Liver (tissue), 9 donors: ENCODE measurements around the gene OR10H3. TPM values are rescaled to one million over a fixed set of nuclear protein-coding genes. Genes with fewer than 3 reads are reported as not detected.
A peak's percentile ranks its signal among the peaks of the same experiment; 100 is the strongest.

ENCODE experiments used
- DNase-seq: peaks from one replicate; pipeline ENCODE4 v3.0.0-alpha.2; 2017; ENCODE audit warnings: low spot score
- H3K27ac ChIP-seq, 2 donors: one replicate each; pipeline ENCODE4 v1.7.0; 2013; ENCODE audit warnings: inconsistent platforms in 2 of 2, low read length in 2 of 2, control low read depth in 1 of 2, low read depth in 1 of 2, mild to moderate bottlenecking in 1 of 2
- H3K27me3 ChIP-seq, 4 donors: one replicate each; pipeline versions ENCODE4 v1.6.1 to v1.7.0; 2013; ENCODE audit warnings: low read length in 3 of 4, inconsistent platforms in 1 of 4, mild to moderate bottlenecking in 1 of 4, moderate library complexity in 1 of 4; ENCODE audit not compliant: control insufficient read depth in 4 of 4, insufficient read depth in 4 of 4
- H3K36me3 ChIP-seq, 4 donors: one replicate each; pipeline versions ENCODE4 v1.6.1 to v1.7.0; 2013; ENCODE audit warnings: low read length in 3 of 4, mild to moderate bottlenecking in 3 of 4, low read depth in 1 of 4, moderate library complexity in 1 of 4; ENCODE audit not compliant: control insufficient read depth in 4 of 4, insufficient read depth in 3 of 4
- H3K4me1 ChIP-seq, 4 donors: one replicate each; pipeline versions ENCODE4 v1.6.1 to v1.7.0; 2013; ENCODE audit warnings: low read length in 3 of 4, mild to moderate bottlenecking in 3 of 4, moderate library complexity in 1 of 4; ENCODE audit not compliant: control insufficient read depth in 4 of 4, insufficient read depth in 4 of 4
- H3K4me3 ChIP-seq, 3 donors: one replicate each; pipeline versions ENCODE4 v1.6.1 to v1.7.0; 2013; ENCODE audit warnings: low read length in 3 of 3, control low read depth in 1 of 3, low read depth in 1 of 3, mild to moderate bottlenecking in 1 of 3
- H3K9ac ChIP-seq, 2 donors: one replicate each; pipeline ENCODE4 v1.7.0; 2013; ENCODE audit warnings: low read length in 2 of 2, mild to moderate bottlenecking in 2 of 2, moderate library complexity in 2 of 2, control low read depth in 1 of 2, low read depth in 1 of 2
- H3K9me3 ChIP-seq, 4 donors: one replicate each; pipeline versions ENCODE4 v1.6.1 to v1.7.0; 2013; ENCODE audit warnings: low read length in 3 of 4; ENCODE audit not compliant: control insufficient read depth in 4 of 4
- CTCF ChIP-seq: fragments of 150-350 bp; IDR thresholded peaks from 2 replicates; pipeline ENCODE4 v1.5.1; 2017; ENCODE audit warnings: improper control_type of control experiment, low read depth, low read length; ENCODE audit not compliant: missing input control
- EGR1 ChIP-seq, 2 donors: IDR thresholded peaks; 2 replicates each; pipeline ENCODE4 v1.6.1; 2016 to 2018; ENCODE audit warnings: antibody characterized with exemption in 2 of 2, low read depth in 2 of 2
- FOXA1 ChIP-seq: IDR thresholded peaks from 2 replicates; pipeline ENCODE4 v1.6.1; 2016; ENCODE audit warnings: antibody characterized with exemption
- FOXA2 ChIP-seq: IDR thresholded peaks from 2 replicates; pipeline ENCODE4 v1.6.1; 2016; ENCODE audit warnings: antibody characterized with exemption
- GABPA ChIP-seq, 2 donors: IDR thresholded peaks in 1 of 2; conservative IDR thresholded peaks in 1 of 2; 2 replicates each; pipeline ENCODE4 v1.6.1; 2016; ENCODE audit warnings: antibody characterized with exemption in 2 of 2, mild to moderate bottlenecking in 1 of 2, moderate library complexity in 1 of 2
- HNF4A ChIP-seq, 2 donors: conservative IDR thresholded peaks; 2 replicates each; pipeline ENCODE4 v1.6.1; 2016; ENCODE audit warnings: antibody characterized with exemption in 2 of 2, mild to moderate bottlenecking in 2 of 2
- HNF4G ChIP-seq: IDR thresholded peaks from 2 replicates; pipeline ENCODE4 v1.6.1; 2016; ENCODE audit warnings: antibody characterized with exemption
- JUND ChIP-seq, 2 donors: IDR thresholded peaks; 2 replicates each; pipeline ENCODE4 v1.6.1; 2016; ENCODE audit warnings: antibody characterized with exemption in 2 of 2
- NR2F2 ChIP-seq: IDR thresholded peaks from 2 replicates; pipeline ENCODE4 v1.6.1; 2016; ENCODE audit warnings: antibody characterized with exemption
- RAD21 ChIP-seq, 2 donors: IDR thresholded peaks; 2 replicates each; pipeline ENCODE4 v1.6.1; 2016; ENCODE audit warnings: antibody characterized with exemption in 2 of 2, mild to moderate bottlenecking in 2 of 2
- REST ChIP-seq: IDR thresholded peaks from 2 replicates; pipeline ENCODE4 v1.6.1; 2016; ENCODE audit warnings: antibody characterized with exemption, mild to moderate bottlenecking
- RXRA ChIP-seq, 2 donors: IDR thresholded peaks; 2 replicates each; pipeline ENCODE4 v1.6.1; 2017 to 2018; ENCODE audit warnings: antibody characterized with exemption in 2 of 2, mild to moderate bottlenecking in 1 of 2
- SP1 ChIP-seq: IDR thresholded peaks from 2 replicates; pipeline ENCODE4 v1.6.1; 2018; ENCODE audit warnings: antibody characterized with exemption, mild to moderate bottlenecking
- TAF1 ChIP-seq: conservative IDR thresholded peaks from 2 replicates; pipeline ENCODE4 v1.6.1; 2016; ENCODE audit warnings: antibody characterized with exemption, mild to moderate bottlenecking
- YY1 ChIP-seq: IDR thresholded peaks from 2 replicates; pipeline ENCODE4 v1.6.1; 2016; ENCODE audit warnings: antibody characterized with exemption, mild to moderate bottlenecking
- WGBS: extraction: QIAGEN DNeasy Blood & Tissue Kit; methylation state at CpG from one replicate; pipeline ENCODE4 v1.1.7; 2013; 5-methylcytosine and 5-hydroxymethylcytosine counted together
- polyA plus RNA-seq, 2 donors: library from polyadenylated mRNA; stranded (reverse) in 1 of 2; unstranded in 1 of 2; fragments of 200-250 nt in 1 of 2; fragments of >200 nt in 1 of 2; fragmentation: Nextera tagmentation in 1 of 2; extraction: Ambion mirVana in 1 of 2; gene quantifications; one replicate each; pipeline versions ENCODE4 v1.2.1 to v1.2.3, GENCODE V29; 2013 to 2015
- total RNA-seq, 2 donors: library from RNA; depleted of rRNA; stranded (reverse); fragments of >200 nt; gene quantifications; one replicate each; pipeline ENCODE4 v1.2.3, GENCODE V29; 2014
- TF ChIP-seq, protein P1 (sequence below): IDR thresholded peaks from 2 replicates; pipeline ENCODE4 v1.6.1; 2016; ENCODE audit warnings: antibody characterized with exemption
- TF ChIP-seq, protein P2 (sequence below): IDR thresholded peaks from 2 replicates; pipeline ENCODE4 v1.6.1; 2016; ENCODE audit warnings: antibody characterized with exemption
- TF ChIP-seq, protein P3 (sequence below): IDR thresholded peaks from 2 replicates; pipeline ENCODE4 v1.6.1; 2016; ENCODE audit warnings: antibody characterized with exemption
- donor health status: healthy.
- donor health status: healthy.
- donor health status: healthy.
- donor health status: healthy.
- donor health status: healthy.

The OR10H3 gene
- total and polyA plus RNA-seq, 4 donors, result not detected

DNA sequence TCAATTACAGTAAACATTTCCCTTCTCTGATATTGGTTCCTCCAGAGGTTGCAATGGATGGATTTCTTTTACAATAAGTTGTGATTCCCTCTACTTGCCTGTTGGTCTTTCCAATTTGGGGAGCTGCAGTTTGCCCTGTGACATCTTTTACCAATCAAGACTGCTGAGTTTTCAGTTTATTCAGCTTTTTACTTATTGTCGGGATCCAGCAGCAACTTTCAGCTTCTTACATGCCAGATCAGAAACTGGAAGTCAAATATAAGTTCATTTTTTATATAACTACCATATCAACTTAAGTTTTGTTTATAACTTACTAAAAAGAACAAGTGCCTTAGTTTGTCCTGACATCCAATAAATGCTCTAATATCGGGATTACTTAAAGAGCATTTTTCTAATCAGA is 10.5 kb downstream of the OR10H3 start (continued):
- TF ChIP-seq, protein P1, sequence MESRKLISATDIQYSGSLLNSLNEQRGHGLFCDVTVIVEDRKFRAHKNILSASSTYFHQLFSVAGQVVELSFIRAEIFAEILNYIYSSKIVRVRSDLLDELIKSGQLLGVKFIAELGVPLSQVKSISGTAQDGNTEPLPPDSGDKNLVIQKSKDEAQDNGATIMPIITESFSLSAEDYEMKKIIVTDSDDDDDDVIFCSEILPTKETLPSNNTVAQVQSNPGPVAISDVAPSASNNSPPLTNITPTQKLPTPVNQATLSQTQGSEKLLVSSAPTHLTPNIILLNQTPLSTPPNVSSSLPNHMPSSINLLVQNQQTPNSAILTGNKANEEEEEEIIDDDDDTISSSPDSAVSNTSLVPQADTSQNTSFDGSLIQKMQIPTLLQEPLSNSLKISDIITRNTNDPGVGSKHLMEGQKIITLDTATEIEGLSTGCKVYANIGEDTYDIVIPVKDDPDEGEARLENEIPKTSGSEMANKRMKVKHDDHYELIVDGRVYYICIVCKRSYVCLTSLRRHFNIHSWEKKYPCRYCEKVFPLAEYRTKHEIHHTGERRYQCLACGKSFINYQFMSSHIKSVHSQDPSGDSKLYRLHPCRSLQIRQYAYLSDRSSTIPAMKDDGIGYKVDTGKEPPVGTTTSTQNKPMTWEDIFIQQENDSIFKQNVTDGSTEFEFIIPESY, result no peak
- TF ChIP-seq SP1 (no peak), GABPA (IDR thresholded peaks at IDR 0.05 in 1 of 2, conservative IDR thresholded peaks at IDR 0.05 in 1 of 2) (no peak)

DNA sequence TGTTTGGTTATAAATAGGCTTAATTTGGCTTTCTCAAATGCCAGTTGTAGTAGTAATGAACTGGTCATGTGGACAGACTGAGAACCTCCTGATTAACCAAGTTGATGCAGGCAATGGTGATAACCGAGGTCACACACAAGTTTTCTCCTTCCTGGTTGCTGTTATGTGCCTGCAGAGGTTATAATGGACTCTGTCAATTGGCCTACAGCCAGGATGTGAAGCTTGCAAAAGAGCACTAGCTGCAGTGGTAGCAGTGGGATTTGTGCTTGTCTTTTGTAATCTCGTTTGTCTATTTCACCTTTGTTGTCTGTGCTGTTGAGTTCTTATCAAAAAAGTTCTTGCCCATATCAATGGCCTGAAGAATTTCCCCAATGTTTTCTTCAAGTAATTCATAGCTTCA is 20.6 kb downstream of the OR10H3 start:
- WGBS, result 17% methylated on average over 2 of the region's 2 CpGs
- Histone ChIP-seq H3K9ac (no peak overlapping the region), H3K4me3 (no peak overlapping the region), H3K4me1 (peaks cover 0 to 5% (median 1%) of the 10 kb centered on the region in 4 donors), H3K27me3 (no peaks in the 10 kb centered on the region), H3K9me3 (no peaks in the 10 kb centered on the region), H3K27ac (no peak overlapping the region), H3K36me3 (no peaks in the 10 kb centered on the region)
- TF ChIP-seq HNF4G (no peak), FOXA2 (no peak), TAF1 (no peak), NR2F2 (no peak), HNF4A (conservative IDR thresholded peaks at IDR 0.05) (peak; percentile 41 to 59), EGR1 (IDR thresholded peaks at IDR 0.05; ENCODE audit: low read depth in 2 of 2) (no peak), RXRA (IDR thresholded peaks at IDR 0.05) (peak; percentile 24 to 57), RAD21 (IDR thresholded peaks at IDR 0.05) (peak in 1 of 2 donors; percentile 67), CTCF (no peak), YY1 (no peak), GABPA (IDR thresholded peaks at IDR 0.05 in 1 of 2, conservative IDR thresholded peaks at IDR 0.05 in 1 of 2) (no peak), JUND (IDR thresholded peaks at IDR 0.05) (no peak), FOXA1 (no peak), SP1 (peak; percentile 32), REST (no peak)
- TF ChIP-seq, protein P1, result no peak
- TF ChIP-seq, protein P2, sequence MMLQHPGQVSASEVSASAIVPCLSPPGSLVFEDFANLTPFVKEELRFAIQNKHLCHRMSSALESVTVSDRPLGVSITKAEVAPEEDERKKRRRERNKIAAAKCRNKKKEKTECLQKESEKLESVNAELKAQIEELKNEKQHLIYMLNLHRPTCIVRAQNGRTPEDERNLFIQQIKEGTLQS, result no peak
- TF ChIP-seq, protein P3, sequence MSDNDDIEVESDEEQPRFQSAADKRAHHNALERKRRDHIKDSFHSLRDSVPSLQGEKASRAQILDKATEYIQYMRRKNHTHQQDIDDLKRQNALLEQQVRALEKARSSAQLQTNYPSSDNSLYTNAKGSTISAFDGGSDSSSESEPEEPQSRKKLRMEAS, result no peak
- no peak for DNase-seq
